ENCODE data around the gene SLC38A11. TPM values are rescaled to one million over a fixed set of nuclear protein-coding genes. Genes with fewer than 3 reads are reported as not detected.
"Not testable (repeated sequence)": the region's sequence is repeated elsewhere in the genome, so short reads cannot be mapped to it uniquely, and the experiment has no call there.

The SLC38A11 gene
- total RNA-seq, 1 experiment from 2014 or later: not detected

DNA sequence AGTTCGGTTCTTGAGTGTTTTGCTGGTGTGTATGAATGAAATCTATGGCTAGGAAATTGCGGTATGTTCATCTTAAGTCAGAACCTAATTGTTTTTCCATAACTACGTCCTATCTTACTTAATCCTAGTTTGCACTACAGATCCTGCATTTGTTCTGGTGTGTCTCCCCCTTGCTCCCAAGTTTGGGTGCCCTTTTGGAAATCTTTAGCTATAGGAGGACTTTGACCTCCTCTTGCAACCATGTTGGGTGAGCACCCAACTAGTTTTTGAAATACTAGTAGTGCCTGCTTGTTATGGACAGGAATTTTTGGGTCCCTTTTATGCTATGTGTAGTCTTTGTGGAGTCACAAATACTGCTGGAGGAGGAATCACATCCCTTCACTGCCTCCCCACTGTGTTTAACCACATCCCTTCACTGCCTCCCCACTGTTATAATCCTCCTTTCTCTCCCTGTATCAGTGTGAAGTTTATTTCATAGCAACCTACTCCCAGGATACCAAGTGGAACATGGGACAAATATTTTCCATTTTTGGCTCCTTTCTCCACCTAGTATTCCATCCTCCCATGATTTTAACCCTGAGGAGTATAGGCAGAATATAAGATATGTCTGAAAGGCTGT, 87.4 kb downstream of the SLC38A11 start:
- no TSS peak for BruUV-seq (replicated peaks)
- no peak for DNase-seq (ENCODE audit: unreplicated experiment)
- intact Hi-C loops (cut with micrococcal nuclease): no loop called here
- ChIA-PET POLR2A (interaction anchor here (0.7 kb wide), 1 partner anchor 20 kb away, joined by 4 read pairs; no protein-coding TSS in a partner anchor), CTCF (interaction anchor here (0.6 to 2.2 kb wide), 3 partner anchors 14 to 439 kb away, joined by 3 to 11 read pairs (median 5); partner anchors contain the start of gene COBLL1)
- TF ChIP-seq, protein P1, sequence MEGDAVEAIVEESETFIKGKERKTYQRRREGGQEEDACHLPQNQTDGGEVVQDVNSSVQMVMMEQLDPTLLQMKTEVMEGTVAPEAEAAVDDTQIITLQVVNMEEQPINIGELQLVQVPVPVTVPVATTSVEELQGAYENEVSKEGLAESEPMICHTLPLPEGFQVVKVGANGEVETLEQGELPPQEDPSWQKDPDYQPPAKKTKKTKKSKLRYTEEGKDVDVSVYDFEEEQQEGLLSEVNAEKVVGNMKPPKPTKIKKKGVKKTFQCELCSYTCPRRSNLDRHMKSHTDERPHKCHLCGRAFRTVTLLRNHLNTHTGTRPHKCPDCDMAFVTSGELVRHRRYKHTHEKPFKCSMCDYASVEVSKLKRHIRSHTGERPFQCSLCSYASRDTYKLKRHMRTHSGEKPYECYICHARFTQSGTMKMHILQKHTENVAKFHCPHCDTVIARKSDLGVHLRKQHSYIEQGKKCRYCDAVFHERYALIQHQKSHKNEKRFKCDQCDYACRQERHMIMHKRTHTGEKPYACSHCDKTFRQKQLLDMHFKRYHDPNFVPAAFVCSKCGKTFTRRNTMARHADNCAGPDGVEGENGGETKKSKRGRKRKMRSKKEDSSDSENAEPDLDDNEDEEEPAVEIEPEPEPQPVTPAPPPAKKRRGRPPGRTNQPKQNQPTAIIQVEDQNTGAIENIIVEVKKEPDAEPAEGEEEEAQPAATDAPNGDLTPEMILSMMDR (IDR thresholded peaks at IDR 0.05; ENCODE audit: unreplicated experiment): no peak
- H3K27ac Mint-ChIP-seq (ENCODE audit: low read depth, unreplicated experiment): no peak overlapping the region
- no peaks in the 10 kb centered on the region for H3K27me3 Mint-ChIP-seq (ENCODE audit: insufficient read depth, unreplicated experiment)
- H3K4me1 Mint-ChIP-seq (ENCODE audit: insufficient read depth, unreplicated experiment): peaks cover 5% of the 10 kb centered on the region
- H3K36me3 Mint-ChIP-seq (ENCODE audit: insufficient read depth, unreplicated experiment): no peaks in the 10 kb centered on the region
- H3K9me3 Mint-ChIP-seq (ENCODE audit: unreplicated experiment): no peaks in the 10 kb centered on the region
- H3K4me3 Mint-ChIP-seq (ENCODE audit: unreplicated experiment): no peak overlapping the region

DNA sequence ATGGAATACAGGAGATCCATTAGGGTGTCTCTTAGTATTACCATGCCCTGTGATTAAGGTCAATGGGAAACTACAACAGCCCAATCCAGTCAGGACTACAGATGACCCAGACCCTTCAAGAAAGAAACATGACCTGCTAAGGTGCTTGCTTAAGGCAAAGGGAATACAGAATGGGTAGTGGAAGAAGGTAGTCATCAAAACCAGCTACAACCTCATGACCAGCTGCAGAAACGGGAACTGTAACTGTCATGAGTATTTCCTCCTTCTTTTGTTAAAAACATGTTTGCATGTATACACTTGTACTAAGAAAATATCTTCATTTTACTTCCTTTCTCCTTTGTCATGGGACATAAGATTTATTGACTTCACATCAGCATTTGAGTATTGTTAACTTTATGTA, 88.9 kb downstream of the SLC38A11 start:
- intact Hi-C loops (cut with micrococcal nuclease); DNase-seq (ENCODE audit: unreplicated experiment); H3K4me1 Mint-ChIP-seq (ENCODE audit: insufficient read depth, unreplicated experiment); H3K36me3 Mint-ChIP-seq (ENCODE audit: insufficient read depth, unreplicated experiment); H3K9me3 Mint-ChIP-seq (ENCODE audit: unreplicated experiment); H3K27ac Mint-ChIP-seq (ENCODE audit: low read depth, unreplicated experiment); H3K27me3 Mint-ChIP-seq (ENCODE audit: insufficient read depth, unreplicated experiment); H3K4me3 Mint-ChIP-seq (ENCODE audit: unreplicated experiment); BruUV-seq (replicated peaks); POLR2A ChIA-PET: not testable (repeated sequence)
- CTCF ChIA-PET: interaction anchor here (0.7 kb wide), 2 partner anchors 10 to 26 kb away, joined by 3 to 5 read pairs; no protein-coding TSS in a partner anchor

DNA sequence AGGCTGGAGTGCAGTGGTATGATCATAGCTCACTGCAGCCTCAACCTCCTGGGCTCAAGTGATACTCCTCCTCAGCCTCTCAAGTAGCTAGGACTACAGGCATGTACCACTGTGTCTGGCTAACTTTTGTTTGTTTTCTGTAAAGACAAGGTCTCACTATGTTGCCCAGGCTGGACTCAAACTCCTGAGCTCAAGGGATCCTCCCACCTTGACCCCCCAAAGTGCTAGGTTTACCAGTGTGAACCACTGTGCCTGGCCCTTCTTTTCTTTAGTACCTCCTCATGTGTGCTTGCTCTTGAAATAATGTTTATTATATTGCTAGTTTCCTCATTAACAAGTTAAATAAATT, 94.7 kb downstream of the SLC38A11 start:
- intact Hi-C loops (cut with micrococcal nuclease): no loop called here
- H3K4me3 Mint-ChIP-seq (ENCODE audit: unreplicated experiment): no peak overlapping the region
- no peak for DNase-seq (ENCODE audit: unreplicated experiment)
- ChIA-PET CTCF (interaction anchor here (0.6 to 2.2 kb wide), 3 partner anchors 19 to 130 kb away, joined by 3 to 9 read pairs (median 6); partner anchors contain the start of gene COBLL1), POLR2A (interaction anchor here (0.7 to 2.3 kb wide), 6 partner anchors 9 to 50 kb away, joined by 3 to 8 read pairs (median 6); no protein-coding TSS in a partner anchor)
- H3K27ac Mint-ChIP-seq (ENCODE audit: low read depth, unreplicated experiment): no peak overlapping the region
- no TSS peak for BruUV-seq (replicated peaks)
- TF ChIP-seq, protein P1 (IDR thresholded peaks at IDR 0.05; ENCODE audit: unreplicated experiment): no peak
- peaks cover 4% of the 10 kb centered on the region for H3K4me1 Mint-ChIP-seq (ENCODE audit: insufficient read depth, unreplicated experiment)
- no peaks in the 10 kb centered on the region for H3K36me3 Mint-ChIP-seq (ENCODE audit: insufficient read depth, unreplicated experiment)
- H3K9me3 Mint-ChIP-seq (ENCODE audit: unreplicated experiment): no peaks in the 10 kb centered on the region
- no peaks in the 10 kb centered on the region for H3K27me3 Mint-ChIP-seq (ENCODE audit: insufficient read depth, unreplicated experiment)

DNA sequence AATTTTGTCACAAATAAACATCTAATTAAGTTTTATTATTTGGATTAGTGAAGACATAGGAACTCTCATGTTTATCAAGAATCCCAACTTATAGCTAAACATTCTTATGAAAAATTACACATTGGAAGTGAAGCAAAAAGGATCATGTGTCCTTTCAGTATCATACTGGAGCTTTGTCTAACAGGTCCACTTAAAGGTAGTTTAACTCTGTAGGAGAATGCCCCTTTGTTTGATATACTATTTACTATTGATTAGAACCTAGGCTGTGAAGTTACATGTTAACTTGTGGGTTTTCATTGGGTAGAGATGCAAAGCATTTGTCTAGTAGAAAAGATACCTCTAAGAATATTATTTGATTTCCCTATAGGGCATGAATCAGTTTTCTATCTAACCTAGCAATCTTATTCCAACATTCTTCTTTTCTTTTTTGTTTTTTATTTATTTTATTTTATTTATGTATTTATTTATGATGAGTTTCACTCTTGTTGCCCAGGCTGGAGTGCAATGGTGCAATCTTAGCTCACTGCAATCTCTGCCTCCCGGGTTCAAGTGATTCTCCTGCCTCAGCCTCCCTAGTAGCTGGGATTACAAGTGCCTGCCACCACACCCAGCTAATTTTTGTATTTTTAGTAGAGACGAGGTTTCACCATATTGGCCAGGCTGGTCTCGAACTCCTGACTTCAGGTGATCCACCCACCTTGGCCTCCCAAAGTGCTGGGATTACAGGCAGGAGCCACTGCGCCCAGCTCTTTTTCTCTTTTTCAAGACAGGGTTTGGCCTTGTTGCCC, 95.2 kb downstream of the SLC38A11 start:
- ChIA-PET CTCF (interaction anchor here (0.6 to 2.2 kb wide), 7 partner anchors 12 to 131 kb away, joined by 3 to 9 read pairs (median 4); partner anchors contain the start of gene COBLL1), POLR2A (interaction anchor here (1.0 to 2.3 kb wide), 8 partner anchors 8 to 50 kb away, joined by 3 to 11 read pairs (median 6); partner anchors contain the start of gene COBLL1)
- H3K36me3 Mint-ChIP-seq (ENCODE audit: insufficient read depth, unreplicated experiment); intact Hi-C loops (cut with micrococcal nuclease); H3K4me1 Mint-ChIP-seq (ENCODE audit: insufficient read depth, unreplicated experiment); BruUV-seq (replicated peaks); H3K27me3 Mint-ChIP-seq (ENCODE audit: insufficient read depth, unreplicated experiment); H3K9me3 Mint-ChIP-seq (ENCODE audit: unreplicated experiment); DNase-seq (ENCODE audit: unreplicated experiment); H3K27ac Mint-ChIP-seq (ENCODE audit: low read depth, unreplicated experiment); H3K4me3 Mint-ChIP-seq (ENCODE audit: unreplicated experiment): not testable (repeated sequence)

Measured in MCF 10A (cell line).